GM10248 (cell line): ENCODE results near the gene RNF145.

Source experiments
- CTCF ChIA-PET: fragments of 300-600 bp; sonication (Branson Sonifier 250); formaldehyde crosslinking; extraction: SDS; loops from one replicate; lab custom pipeline; 2021; ENCODE audit warnings: antibody characterized with exemption; lab: Yijun Ruan, JAX
- POLR2A ChIA-PET: fragments of 350-650 bp; sonication (Branson Sonifier 250); formaldehyde crosslinking; extraction: SDS; loops from one replicate; lab custom pipeline; 2020; ENCODE audit warnings: antibody characterized with exemption; lab: Yijun Ruan, JAX
- DNase-seq: peaks from one replicate; pipeline ENCODE4 v3.0.0; 2012; ENCODE audit errors: extremely low spot score
- CTCF ChIP-seq: IDR thresholded peaks from 2 replicates; pipeline ENCODE4 v1.5.1; 2012; ENCODE audit warnings: mild to moderate bottlenecking, low read depth; ENCODE audit errors: extremely low read depth, missing control alignments, control extremely low read depth

The RNF145 gene

DNA sequence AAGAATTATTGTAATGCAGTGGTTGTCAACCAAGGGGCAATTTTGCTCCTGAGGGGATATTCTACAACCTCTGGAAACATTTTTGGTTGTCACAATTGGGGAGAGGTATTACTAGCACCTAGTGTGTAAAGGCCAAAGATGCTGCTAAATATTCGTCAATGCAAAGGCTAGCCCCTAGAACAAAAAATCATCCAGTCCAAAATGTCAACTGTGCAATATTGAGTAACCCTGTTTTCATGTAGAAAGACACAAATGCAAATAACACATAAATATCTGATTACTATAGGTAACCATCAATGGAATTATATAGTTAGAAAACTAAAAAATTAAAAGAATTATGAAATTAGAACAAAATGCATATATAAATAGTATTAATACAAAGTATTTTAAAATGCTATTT, 26.1 kb downstream of the RNF145 start:
- no peak for DNase-seq
- ChIA-PET POLR2A (no interaction called here), CTCF (interaction anchor here (0.9 kb wide), 1 partner anchor 10 kb away, joined by 4 read pairs; no protein-coding TSS in a partner anchor)
- no peak for TF ChIP-seq CTCF

GRCh38 chr5:159182691-159183090, 26.7 kb downstream of the RNF145 start:
- no peak for DNase-seq
- ChIA-PET CTCF (interaction anchor here (1.0 to 1.8 kb wide), 2 partner anchors 16 to 26 kb away, joined by 3 to 4 read pairs; no protein-coding TSS in a partner anchor), POLR2A (no interaction called here)
- TF ChIP-seq CTCF = no peak

- no peak for TF ChIP-seq CTCF
- no peak for DNase-seq
- ChIA-PET POLR2A (no interaction called here), CTCF (interaction anchor here (0.9 to 1.8 kb wide), 3 partner anchors 9 to 25 kb away, joined by 3 to 4 read pairs (median 4); no protein-coding TSS in a partner anchor)
Observed at GRCh38 chr5:159181651-159182050, 27.7 kb downstream of the RNF145 start.

GRCh38 chr5:159181152-159181551, 28.2 kb downstream of the RNF145 start:
- TF ChIP-seq CTCF = no peak
- DNase-seq = no peak
- ChIA-PET CTCF (interaction anchor here (0.9 to 1.8 kb wide), 3 partner anchors 8 to 24 kb away, joined by 3 to 4 read pairs (median 4); no protein-coding TSS in a partner anchor), POLR2A (no interaction called here)

DNA sequence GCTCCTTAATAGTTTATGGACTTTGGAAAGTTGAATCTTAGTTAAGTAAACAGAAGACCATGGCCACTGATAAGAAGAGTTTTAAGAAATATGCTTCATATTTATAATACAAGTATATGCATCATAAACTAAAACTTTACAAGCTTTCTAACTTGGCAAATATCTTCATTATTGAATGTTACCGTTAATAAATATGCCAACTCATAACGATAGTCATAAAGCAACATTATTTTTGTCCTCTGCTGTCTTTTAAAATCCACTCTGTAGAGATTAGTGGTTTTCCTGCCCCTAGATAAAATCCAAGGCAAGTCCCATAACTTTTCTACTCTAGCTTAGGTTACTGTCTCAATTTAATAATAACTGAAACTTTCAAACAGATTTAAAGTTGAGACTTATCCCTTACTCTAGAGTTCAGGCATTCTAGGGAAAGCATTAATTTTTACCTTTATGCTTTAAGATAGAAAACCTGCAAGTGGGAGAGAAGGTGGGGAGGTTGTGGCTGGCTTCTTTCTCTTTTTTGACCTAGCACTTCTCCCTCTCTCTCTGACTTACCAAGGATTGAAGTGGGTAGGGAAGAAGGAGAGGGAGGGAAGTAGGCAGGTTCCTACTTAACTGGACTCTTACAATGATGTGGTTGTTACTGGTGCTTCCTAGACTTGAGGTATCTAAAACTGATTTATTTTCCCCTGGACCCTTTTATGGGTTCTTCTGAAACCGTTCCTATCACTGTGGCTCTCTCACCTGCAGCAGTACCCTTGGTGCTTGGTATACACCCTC, 29.6 kb downstream of the RNF145 start:
- CTCF ChIA-PET = no interaction called here
- DNase-seq = no peak
- no peak for TF ChIP-seq CTCF
- POLR2A ChIA-PET = no interaction called here

- no peak for TF ChIP-seq CTCF
- POLR2A ChIA-PET = no interaction called here
- DNase-seq = no peak
- CTCF ChIA-PET = interaction anchor here (1.4 to 1.5 kb wide), 3 partner anchors 8 to 20 kb away, joined by 3 to 5 read pairs (median 3); no protein-coding TSS in a partner anchor
Observed at GRCh38 chr5:159178978-159179377, 30.4 kb downstream of the RNF145 start.
